Left lung (tissue), 10 donors: Measurements from ENCODE around the gene DCAF8. TPM values are rescaled to one million over a fixed set of nuclear protein-coding genes. Genes with fewer than 3 reads are reported as not detected.

Experiments used
- ATAC-seq: fragments of 200-7000 bp; cut with Tn5 transposase; one replicate; pipeline ENCODE4 v1.9.1; 2020; ENCODE audit warnings: moderate library complexity
- DNase-seq, 4 donors: peaks; one replicate each; pipeline ENCODE4 v3.0.0-alpha.2; 2013 to 2020
- H3K27ac ChIP-seq, 2 donors: fragments of 200-600 bp; sonication (generic) in 1 of 2; one replicate each; pipeline versions ENCODE4 v1.5.0 to v1.8.0; 2020 to 2021
- H3K27me3 ChIP-seq, 2 donors: fragments of 200-600 bp; sonication (generic) in 1 of 2; one replicate each; pipeline versions ENCODE4 v1.5.0 to v1.8.0; 2020 to 2021
- H3K36me3 ChIP-seq, 2 donors: fragments of 200-600 bp; sonication (generic) in 1 of 2; one replicate each; pipeline versions ENCODE4 v1.5.0 to v1.8.0; 2020 to 2021
- H3K4me1 ChIP-seq, 2 donors: fragments of 200-600 bp; one replicate each; pipeline ENCODE4 v1.8.0; 2021
- H3K4me3 ChIP-seq, 2 donors: fragments of 200-600 bp; sonication (generic) in 1 of 2; one replicate each; pipeline versions ENCODE4 v1.5.0 to v1.8.0; 2020 to 2021; ENCODE audit warnings: mild to moderate bottlenecking in 1 of 2
- H3K9me3 ChIP-seq, 2 donors: fragments of 200-600 bp; sonication (generic) in 1 of 2; one replicate each; pipeline versions ENCODE4 v1.5.0 to v1.8.0; 2020 to 2021
- intact Hi-C, 2 donors: fragments of 100-400 bp; cut with DNase I; formaldehyde crosslinking; loops; one replicate each; pipeline versions ENCODE4 v1.11.2 to v1.14.2; 2022
- polyA plus RNA-seq, 6 donors: library from polyadenylated mRNA; unstranded; fragments of 120-200 nt; gene quantifications; one replicate each; pipeline ENCODE4 v1.2.1, GENCODE V29; 2013; ENCODE audit not compliant: insufficient read length in 6 of 6
- total RNA-seq, 2 donors: library from RNA; stranded (reverse); fragmentation: NEBNext Ultra II Directional; extraction: Animal tissue kit (Norgen Biotek cat#: 25700); gene quantifications; one replicate each; pipeline ENCODE4 v1.2.1, GENCODE V29; 2021
- TF ChIP-seq, protein P1 (sequence below), 2 donors: fragments of 200-600 bp; sonication (generic) in 1 of 2; IDR thresholded peaks; one replicate each; pipeline versions ENCODE4 v1.5.0 to v1.8.0; 2021; ENCODE audit warnings: antibody characterized with exemption in 2 of 2
- donor health status: DM: no; HTN: yes; CAD: no.
- donor health status: DM: no; HTN: no; CAD: no.

The DCAF8 gene
- total and polyA plus RNA-seq, 8 donors, result 93.9 to 235 (median 200) TPM

GRCh38 chr1:160228431-160228830, 33.9 kb downstream of the DCAF8 start:
- no peak overlapping the region for H3K4me3 ChIP-seq
- intact Hi-C loops, result no loop called here
- no peaks in the 10 kb centered on the region for H3K27me3 ChIP-seq
- H3K27ac ChIP-seq, result no peak overlapping the region
- no peaks in the 10 kb centered on the region for H3K9me3 ChIP-seq
- H3K36me3 ChIP-seq, result peaks cover 0 to 100% of the 10 kb centered on the region in 2 donors
- TF ChIP-seq, protein P1, sequence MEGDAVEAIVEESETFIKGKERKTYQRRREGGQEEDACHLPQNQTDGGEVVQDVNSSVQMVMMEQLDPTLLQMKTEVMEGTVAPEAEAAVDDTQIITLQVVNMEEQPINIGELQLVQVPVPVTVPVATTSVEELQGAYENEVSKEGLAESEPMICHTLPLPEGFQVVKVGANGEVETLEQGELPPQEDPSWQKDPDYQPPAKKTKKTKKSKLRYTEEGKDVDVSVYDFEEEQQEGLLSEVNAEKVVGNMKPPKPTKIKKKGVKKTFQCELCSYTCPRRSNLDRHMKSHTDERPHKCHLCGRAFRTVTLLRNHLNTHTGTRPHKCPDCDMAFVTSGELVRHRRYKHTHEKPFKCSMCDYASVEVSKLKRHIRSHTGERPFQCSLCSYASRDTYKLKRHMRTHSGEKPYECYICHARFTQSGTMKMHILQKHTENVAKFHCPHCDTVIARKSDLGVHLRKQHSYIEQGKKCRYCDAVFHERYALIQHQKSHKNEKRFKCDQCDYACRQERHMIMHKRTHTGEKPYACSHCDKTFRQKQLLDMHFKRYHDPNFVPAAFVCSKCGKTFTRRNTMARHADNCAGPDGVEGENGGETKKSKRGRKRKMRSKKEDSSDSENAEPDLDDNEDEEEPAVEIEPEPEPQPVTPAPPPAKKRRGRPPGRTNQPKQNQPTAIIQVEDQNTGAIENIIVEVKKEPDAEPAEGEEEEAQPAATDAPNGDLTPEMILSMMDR (IDR thresholded peaks at IDR 0.05), result no peak
- no peak for ATAC-seq
- H3K4me1 ChIP-seq, result no peaks in the 10 kb centered on the region
- no peak for DNase-seq

DNA sequence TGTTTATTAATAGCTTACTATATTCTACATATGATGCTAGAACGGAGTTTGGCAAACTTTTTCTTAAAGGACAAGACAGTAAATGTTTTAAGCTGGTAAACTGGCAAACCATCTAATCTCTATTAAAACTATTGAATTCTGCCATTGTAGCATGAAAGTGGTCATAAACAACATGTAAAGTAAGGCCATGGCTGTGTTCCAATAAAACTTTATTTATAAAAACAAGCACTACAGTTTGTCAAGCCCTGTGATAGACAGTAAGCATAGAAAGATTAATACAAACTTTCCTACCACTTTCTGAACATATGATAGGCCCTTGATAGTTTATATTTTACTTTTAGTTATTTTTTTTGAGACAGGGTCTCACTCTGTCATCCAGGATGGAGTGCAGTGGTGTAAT, 34.8 kb downstream of the DCAF8 start:
- no peak overlapping the region for H3K27ac ChIP-seq
- TF ChIP-seq, protein P1 (IDR thresholded peaks at IDR 0.05), result no peak
- H3K36me3 ChIP-seq, result peaks cover 0 to 100% of the 10 kb centered on the region in 2 donors
- no peaks in the 10 kb centered on the region for H3K9me3 ChIP-seq
- H3K4me3 ChIP-seq, result no peak overlapping the region
- H3K27me3 ChIP-seq, result no peaks in the 10 kb centered on the region
- no peak for ATAC-seq
- DNase-seq, result no peak
- intact Hi-C loops, result no loop called here
- H3K4me1 ChIP-seq, result no peaks in the 10 kb centered on the region

DNA sequence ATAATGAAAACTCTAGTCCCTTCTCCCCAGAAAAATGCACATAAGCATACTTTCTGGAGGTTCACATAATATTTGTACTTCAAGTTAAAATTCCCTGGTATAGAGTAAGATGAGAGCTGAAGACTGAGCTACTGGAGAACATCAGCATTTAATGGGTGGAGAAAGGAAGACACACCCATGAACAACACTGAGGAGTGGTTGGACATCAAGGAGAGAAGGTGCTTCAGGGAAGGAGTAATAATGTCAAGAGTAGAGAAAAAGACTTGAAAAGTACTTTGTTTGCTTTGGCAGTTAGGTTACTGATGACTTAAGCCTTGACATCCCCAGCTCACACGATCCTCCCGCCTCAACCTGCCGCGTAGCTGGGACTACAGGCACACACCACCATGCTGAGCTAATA, 35.3 kb downstream of the DCAF8 start:
- TF ChIP-seq, protein P1 (IDR thresholded peaks at IDR 0.05), result no peak
- no peaks in the 10 kb centered on the region for H3K9me3 ChIP-seq
- H3K4me3 ChIP-seq, result no peak overlapping the region
- H3K4me1 ChIP-seq, result no peaks in the 10 kb centered on the region
- H3K27ac ChIP-seq, result no peak overlapping the region
- H3K27me3 ChIP-seq, result no peaks in the 10 kb centered on the region
- peaks cover 0 to 100% of the 10 kb centered on the region in 2 donors for H3K36me3 ChIP-seq
- DNase-seq (no peak), ATAC-seq (peak; percentile 92)
- intact Hi-C loops, result no loop called here

DNA sequence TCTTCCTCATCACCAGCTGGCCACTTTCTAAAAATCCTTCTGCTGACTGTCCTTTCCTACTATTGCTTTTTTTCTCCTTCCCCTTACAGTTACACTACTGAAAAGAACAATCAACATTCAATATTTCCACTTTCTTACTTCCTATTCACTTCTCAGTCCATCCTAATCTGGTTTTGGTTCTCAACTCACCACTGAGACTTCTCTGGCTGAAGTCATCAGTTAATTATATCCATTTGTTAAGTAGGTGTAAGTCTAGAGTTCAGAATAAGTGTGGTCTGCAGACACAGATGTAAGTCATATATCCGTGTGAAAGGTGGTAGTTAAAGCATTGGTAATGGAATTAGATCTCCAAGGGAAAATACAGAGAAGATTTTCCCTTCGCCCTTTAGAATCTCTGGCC, 35.7 kb downstream of the DCAF8 start:
- intact Hi-C loops, result no loop called here

DNA sequence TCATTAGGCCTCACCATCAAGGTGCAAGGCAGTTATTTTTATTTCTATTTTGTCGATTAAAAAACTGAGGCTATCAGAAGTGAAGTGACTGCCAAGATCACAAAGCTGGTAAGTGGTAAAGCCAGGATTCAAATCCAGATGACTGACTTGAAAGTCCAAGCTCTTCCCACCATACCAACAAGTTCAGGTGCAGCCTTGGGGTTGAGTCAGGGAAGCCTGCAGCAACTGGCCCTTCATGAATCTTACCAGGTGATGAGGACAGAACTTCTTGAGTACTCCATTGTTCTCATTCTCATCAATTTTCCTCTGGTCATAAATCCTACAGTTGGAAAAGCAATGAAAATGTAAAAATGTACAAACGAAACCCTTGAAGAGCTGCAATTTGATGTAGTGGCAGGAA, 37.0 kb downstream of the DCAF8 start:
- TF ChIP-seq, protein P1 (IDR thresholded peaks at IDR 0.05), result no peak
- no peak overlapping the region for H3K4me3 ChIP-seq
- DNase-seq (no peak), ATAC-seq (no peak)
- H3K36me3 ChIP-seq, result peaks cover 0 to 100% of the 10 kb centered on the region in 2 donors
- no peaks in the 10 kb centered on the region for H3K4me1 ChIP-seq
- H3K27ac ChIP-seq, result no peak overlapping the region
- intact Hi-C loops, result no loop called here
- no peaks in the 10 kb centered on the region for H3K27me3 ChIP-seq
- no peaks in the 10 kb centered on the region for H3K9me3 ChIP-seq

More for the DNA sequence above, 35.7 kb downstream of the DCAF8 start:
- no peak for ATAC-seq
- H3K9me3 ChIP-seq, result no peaks in the 10 kb centered on the region
- DNase-seq, result no peak
- H3K4me1 ChIP-seq, result no peaks in the 10 kb centered on the region
- no peaks in the 10 kb centered on the region for H3K27me3 ChIP-seq
- TF ChIP-seq, protein P1 (IDR thresholded peaks at IDR 0.05), result no peak
- H3K36me3 ChIP-seq, result peaks cover 0 to 100% of the 10 kb centered on the region in 2 donors
- H3K4me3 ChIP-seq, result no peak overlapping the region
- no peak overlapping the region for H3K27ac ChIP-seq
